HG02588 (cell line): Measurements from ENCODE around the gene MOV10L1.

ENCODE experiments used
- ATAC-seq: cut with Tn5 transposase; IDR thresholded peaks from one replicate; pipeline ENCODE4 v1.9.1; 2021; ENCODE audit warnings: mild to moderate bottlenecking, moderate library complexity; ENCODE audit not compliant: unreplicated experiment

Gene MOV10L1

DNA sequence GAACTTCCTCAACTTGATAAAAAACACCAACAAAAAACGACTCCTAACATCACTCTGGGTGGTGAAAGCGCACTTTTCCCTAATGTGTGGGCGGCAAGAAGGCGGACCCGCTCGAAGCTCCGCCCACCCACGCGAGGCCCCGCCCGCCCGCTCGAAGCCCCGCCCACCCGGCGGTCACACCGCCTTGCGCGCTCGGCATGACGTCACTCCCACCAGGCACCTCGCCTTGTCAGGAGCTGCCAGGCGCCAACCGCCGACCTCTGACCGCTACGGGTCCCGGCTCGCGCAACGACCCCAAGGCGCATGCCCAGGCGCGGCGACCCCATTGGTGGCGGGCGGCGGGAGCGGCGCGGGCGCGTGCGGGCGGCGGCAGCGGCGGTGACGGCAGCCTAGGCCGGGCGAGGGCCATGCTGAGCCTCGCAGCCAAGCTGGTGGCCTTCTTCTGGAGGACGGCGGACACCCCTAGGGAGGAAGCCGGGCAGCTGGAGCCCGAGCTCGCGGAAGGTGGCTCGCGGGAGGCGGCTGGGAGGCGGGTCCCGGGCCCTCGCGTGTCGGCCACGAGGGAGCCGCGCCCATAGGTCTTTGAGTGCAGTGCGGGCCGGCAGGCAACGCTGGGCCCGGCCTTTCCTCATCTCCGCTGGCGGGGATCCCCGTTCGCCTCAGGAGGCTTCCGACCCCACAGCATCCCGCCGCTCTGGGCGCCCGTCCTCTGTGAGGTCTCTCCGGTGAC is at the start of gene MOV10L1:
MOV10L1 (plus strand) TSS at position 325 of the 730 bp plus-strand sequence; CDS start at position 408, 83 bp downstream.
- ATAC-seq, result no peak

DNA sequence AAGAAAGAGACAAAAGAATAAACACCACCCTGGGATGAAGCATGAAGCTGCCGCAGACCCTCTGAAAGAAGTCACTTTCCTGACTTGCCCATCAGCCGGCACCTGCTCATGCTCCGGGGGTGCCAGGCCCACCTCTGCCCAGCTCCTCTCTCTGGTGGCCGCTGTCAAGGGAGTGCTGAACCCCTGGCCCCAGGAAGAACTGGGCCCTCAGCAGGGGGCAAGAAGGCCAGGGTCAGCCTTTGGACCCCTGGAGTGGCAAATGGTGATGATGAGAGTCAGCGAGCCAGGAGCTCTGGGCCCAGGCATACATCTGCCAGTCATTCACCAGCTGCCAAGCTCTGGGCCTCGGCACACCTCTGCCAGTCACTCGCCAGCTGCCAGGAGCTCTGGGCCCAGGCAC is 49.1 kb upstream of the MOV10L1 start:
- ATAC-seq, result no peak

DNA sequence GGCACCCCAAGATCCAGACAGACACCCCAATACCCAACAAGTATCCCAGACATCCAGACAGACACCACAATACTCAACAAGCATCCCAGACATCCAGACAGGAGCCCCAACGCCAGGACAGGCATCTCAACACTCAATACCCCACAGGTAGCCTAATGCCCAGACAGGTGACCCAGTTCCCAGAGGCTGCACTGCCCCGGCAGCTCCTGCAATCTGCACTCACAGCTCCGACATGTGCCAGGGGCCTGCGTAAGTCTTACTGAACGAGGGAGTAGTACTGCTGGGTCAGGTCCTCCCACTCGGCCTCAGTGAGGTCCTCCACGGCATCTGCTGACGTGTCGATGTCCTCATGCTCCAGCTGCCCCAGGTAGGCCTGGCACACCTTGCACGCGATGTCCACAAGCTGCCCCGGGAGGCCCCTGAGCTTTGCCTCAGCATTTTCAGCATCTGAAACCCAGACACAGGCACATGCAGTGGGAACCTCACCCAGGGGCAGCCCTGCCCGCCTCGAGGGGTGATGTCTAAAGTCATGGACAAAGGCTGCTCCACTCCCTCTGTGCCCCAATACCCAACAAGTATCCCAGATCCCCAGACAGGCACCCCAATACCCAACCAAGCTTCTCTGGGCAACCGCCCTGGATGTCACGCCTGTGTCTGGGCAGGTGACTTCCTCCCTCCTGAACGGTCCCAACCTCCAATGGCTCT is 48.3 kb upstream of the MOV10L1 start:
- ATAC-seq, result no peak

DNA sequence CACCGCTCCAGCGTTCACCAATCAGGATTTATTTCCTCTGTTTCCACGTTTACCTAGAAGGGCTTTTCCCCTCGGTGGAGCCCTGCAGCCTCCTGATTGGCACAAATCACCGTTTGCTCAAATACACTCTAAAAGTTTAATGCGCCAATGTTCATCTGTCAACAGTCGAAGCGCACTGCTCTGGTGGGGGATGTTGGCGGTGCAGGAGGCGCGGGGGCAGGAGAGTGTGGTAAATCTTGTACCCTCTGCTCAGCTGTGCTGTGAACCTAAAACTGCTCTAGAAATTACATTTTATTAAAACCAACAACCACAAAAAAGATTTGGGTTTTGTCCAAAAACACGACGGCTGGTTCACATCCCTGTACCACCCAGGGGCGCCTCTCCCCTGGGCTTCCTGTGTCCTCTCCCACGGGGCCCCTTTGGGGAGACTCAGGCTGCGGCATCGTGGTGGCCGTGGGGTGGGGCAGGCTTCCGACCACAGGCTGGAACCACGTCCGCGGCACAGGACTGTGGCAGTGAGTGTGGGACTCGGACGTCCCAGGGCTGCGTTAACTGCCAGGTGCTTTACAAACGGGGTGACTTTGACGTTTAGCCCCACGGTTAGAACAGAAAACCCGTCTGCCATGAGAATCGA is 45.2 kb upstream of the MOV10L1 start:
- no peak for ATAC-seq

DNA sequence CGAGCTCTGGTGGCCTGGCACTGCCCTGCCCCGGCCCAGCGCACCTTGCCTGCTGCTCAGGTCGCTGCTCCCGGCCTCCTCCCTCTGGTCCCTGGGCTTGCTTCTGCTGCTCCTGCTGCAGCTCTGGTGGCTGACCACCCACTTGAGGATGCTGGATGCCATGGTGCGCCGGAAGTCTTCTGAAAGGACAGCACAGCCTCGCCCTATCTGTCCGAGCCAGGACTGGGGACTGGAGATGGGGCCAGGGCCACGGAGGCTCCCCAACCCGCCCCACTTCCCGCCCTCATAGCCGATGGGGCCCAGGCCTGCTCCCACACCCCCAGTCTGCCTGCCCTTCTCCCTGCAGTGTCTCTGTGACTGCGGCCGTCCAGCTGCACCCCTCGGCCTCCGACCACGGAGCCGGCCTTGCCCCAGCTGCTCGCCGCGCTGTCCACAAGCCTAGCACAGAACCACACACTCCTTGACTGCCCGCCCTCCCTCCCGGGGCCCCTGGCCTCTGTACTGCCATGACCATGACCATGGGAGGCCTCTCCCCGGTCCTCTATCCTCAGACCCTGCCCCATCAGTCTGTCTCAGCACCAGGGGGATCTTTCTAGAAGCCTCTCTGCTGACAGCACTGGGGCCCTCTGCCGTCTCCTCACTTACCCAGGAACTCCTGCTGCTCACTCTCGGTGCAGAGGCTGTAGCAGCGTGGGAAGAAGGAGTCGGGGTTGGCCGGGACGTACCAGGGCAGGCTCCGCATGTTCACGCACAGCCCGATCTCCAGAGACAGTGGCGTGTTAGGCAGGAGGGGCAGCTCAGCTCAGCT is 44.4 kb upstream of the MOV10L1 start:
- ATAC-seq, result no peak

DNA sequence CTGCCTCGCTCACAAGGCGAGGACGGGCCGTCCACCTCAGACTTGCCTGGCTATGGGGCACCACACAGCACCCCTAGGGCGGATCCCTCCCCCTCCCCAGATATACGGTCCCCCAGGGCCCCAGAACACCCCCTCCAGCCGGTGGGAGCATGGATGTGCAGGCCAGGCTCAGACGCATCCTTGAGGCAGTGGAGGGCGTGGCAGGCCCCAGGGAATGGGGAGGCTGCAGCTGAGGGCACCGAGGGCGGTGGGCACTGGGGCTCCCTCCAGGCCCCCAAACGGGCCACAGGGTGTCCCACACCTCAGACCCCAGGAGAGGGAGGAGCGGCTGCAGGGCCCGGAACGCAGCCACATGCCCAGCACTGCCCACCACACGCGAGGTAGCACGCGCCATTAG is 43.8 kb upstream of the MOV10L1 start:
- no peak for ATAC-seq

DNA sequence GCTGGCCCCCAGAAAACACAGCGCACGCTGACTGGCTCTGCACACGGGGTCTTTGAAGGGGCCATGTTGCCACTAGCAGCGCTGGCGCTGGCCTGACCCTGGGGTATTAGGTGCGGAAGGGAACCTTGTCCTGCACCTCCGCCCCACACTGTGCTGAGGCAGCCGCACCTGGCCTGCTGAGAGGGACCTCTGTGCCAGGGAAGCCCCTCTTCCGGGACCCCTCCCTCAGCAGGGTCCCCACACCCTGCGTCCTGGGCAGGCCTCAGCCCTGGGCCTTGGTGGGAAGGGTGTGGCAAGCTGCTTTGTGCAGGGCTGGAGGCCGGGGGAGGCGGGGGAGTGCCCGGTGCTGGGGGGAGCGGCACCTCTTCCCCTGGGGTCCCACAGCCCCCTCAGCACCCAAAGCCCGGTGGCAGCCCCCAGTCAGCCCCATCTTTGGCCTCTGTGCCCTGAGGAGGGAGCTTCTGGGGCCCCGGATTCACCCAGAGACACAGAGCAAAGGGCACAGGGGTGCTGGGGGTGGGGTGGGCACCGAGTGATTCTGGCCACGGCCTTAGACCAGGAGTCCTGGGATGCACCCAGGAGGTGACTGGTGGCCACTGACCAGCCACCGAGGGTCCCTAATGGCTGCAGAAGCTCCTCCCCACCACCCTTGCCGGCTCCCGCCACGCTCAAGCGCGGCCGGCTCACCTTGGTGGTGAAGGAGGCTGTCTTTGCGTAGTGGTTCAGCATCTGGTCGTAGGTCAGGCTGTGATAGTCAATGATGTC is 43.1 kb upstream of the MOV10L1 start:
- no peak for ATAC-seq

DNA sequence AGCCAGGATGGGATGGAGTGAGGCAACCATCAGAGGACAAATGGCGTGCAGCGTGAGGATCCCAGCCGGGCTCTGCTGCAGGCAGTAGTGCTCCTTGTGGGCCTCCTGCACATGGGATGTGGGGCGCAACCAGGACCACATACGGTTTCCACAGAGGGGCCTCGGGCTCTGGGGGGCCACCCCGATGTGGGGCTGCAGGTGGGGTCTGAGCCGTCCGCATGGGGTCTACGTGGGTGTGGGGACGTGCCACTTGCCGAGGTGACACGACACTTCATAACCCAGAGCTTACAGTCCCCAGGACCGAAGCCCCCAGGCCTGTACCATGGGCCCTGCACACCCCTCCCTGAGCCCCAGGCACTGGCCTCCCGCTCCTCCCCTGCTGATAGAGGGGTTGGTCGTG is 42.5 kb upstream of the MOV10L1 start:
- ATAC-seq, result no peak

DNA sequence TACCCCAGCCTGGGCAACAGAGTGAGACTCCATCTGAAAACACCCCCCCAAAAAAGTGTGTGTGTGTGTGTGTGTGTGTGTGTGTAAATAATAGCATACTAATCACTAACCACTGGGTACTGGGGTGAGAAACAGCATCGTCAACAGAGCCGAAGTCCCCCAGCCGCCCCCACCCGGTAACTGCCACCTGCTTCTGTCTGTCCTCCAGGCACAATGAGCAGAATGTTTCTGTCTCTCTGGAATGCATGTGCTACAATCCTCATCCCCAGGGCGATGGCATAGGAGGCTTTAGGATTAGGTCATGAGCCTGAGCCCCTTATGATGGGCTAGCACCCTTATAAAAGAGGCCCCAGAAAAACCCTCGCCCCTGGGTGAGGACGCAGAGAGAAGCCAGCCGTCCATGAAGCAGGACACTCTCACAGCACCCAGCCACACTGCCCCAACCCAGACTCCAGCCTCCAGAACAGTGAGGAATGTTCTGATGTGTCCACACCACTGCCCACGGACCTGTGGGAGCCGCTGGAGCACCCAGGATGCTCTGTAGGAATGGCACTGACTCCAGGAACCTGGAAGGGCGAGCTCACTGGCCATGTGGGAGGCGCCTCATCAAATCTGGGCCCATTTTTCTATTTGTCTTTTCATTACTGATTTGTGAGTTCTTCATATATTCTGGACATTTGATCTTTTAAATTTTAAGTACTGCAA is 41.6 kb upstream of the MOV10L1 start:
- no peak for ATAC-seq

DNA sequence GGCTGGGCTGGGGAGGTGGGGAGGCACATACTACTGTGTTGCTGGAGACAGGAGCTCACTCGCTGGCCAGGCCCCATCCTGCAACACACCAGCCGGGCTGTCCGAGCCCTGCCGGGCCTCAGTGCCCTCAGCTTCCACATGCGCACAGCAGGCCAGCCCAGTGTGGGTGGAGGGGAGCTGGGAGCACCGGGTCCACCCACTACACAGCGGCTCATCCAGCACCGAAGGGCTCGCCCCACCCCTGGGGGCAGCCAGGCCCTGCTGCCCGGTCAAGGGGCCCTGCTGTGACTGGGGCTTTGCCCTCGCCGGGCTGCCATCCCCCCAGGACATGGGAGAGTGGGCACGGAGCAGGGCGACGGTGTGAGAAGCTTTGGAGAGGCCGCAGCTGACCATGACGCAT is 41.0 kb upstream of the MOV10L1 start:
- ATAC-seq, result no peak

DNA sequence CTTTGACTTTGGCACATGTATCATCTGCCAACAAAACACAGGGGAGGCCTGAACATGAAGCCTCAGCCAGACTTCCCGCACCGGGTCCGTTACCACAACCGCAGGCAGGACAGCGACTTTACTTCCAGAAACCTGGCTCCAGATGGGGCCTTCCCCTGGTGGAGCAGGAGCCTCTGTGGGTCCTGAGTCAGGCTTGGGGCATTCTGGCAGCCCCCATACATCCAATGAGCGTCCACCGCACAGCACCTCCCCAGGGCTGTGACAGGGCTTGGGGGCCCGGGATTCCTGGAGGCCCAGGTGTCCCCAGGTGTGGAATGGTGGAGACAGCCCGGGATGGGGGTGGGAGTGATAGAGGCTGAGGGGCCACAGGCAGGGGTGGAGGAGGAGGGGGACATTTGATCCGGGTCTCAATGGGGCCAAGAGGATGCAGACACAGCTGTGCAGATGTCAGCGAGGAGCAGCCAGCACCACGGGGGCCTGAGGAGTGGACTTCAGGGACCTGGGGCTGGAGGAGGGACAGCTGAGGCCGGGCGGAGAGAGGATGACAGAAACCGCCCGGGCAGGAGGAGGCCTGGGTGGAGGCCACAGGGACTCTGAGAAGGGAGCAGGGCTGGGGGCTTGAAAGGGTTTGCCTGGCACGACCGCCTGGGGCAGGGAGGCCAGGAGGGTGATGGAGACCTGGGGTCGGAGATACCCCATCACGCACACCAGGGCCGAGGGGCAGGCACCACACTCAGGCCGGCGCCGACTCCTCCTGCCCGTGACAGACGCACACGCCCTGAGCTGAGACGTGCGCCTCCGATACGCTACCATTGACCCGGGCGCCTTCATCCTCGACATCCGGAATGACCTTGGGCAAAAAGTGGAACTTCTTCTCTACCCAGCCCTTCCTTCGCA is 40.3 kb upstream of the MOV10L1 start:
- no peak for ATAC-seq

DNA sequence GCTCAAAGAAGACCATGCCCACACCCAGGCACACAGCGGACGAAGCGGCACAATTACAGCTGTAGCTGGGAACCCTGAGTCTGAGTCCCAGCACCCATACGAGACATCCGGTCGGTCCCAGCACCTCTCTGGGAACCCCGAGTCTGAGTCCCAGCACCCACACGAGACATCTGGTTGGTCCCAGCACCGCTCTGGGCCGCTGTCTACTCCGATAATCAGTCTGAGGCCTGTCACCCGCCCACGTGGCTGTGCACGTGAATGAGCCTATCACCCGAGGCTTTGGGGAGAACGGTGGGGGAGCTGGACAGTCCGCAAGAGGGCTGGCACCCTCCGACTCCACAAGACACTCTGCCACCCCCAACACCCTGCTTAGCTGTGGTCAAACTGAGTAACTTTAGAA is 37.9 kb upstream of the MOV10L1 start:
- no peak for ATAC-seq

DNA sequence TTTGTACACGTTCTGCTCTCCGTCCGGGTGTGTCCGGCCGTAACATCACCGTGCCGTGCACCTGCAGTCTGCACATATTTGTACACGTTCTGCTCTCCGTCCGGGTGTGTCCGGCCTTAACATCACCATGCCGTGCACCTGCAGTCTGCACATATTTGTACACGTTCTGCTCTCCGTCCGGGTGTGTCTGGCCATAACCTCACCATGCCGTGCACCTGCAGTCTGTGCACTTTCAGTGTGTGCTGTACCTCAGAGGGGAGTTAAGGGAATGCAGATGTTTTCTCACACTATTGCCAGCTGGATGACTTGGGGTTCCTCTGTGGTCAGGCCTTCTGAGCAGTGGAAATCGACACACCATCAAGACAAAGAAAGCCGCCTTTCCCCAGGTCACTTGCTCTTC is 35.9 kb upstream of the MOV10L1 start:
- no peak for ATAC-seq

DNA sequence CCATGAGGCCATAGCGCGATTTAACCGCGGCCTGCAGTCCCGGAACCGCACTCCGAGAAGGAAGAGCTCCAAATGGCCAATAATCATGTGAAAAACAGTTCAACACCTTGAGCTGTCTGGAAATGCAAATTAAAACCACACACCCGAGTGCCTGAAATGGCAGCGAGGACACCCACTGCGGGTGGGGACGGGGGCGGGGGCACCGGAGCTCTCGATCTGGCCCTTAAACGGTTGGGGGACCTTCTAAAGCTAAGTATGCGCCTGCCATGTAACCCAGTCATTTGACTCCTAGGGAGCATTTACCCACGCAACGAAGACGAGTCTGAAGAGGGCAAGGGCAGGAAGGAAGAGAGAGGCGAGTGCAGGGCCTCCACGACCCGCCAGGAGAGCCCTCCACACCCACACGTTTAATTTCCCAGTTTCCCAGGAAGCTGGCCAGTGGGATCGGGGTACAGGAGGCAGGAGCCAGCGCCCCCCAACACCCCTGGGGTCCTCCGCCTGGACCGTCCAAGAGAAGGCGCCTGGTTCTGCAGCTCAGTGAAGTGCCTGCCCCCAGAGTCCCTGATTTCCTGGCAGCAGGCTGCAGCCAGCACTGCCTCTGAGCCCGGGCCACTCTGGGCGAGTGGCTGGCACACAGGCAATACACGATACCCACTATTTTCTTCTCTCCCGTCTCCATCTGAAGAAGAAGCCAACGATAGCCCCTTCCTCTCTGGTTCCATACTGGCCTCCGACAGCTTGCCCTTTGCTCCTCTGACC is 33.4 kb upstream of the MOV10L1 start:
- ATAC-seq, result no peak

DNA sequence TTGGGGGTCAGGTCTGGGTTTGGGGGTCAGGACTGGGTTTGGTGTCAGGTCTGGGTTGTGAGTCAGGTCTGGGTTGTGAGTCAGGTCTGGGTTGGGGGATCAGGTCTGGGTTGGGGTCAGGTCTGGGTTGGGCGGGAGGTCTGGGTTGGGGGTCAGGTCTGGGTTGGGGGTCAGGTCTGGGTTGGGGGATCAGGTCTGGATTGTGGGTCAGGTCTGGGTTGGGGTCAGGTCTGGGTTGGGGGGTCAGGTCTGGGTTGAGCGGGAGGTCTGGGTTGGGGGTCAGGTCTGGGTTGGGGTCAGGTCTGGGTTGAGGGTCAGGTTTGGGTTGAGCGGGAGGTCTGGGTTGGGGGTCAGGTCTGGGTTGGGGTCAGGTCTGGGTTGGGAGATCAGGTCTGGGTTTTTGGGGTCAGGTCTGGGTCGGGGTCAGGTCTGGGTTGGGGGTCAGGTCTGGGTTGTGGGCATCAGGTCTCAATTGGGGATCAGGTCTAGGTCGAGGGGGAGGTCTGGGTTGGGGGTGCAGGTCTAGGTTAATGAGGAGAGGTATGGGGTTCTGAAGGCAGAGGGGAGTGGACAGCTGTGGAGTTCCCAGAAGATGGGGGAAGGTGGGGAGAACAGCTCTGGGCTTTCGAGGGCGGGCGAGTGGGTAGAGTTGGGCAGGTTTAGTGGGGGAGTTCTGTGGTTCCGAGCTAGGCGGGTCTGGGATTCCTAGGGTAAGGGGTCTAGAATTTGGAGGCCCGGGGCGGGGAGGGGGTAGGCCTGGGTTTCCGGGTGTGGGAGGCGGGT is 32.3 kb upstream of the MOV10L1 start:
- no peak for ATAC-seq

DNA sequence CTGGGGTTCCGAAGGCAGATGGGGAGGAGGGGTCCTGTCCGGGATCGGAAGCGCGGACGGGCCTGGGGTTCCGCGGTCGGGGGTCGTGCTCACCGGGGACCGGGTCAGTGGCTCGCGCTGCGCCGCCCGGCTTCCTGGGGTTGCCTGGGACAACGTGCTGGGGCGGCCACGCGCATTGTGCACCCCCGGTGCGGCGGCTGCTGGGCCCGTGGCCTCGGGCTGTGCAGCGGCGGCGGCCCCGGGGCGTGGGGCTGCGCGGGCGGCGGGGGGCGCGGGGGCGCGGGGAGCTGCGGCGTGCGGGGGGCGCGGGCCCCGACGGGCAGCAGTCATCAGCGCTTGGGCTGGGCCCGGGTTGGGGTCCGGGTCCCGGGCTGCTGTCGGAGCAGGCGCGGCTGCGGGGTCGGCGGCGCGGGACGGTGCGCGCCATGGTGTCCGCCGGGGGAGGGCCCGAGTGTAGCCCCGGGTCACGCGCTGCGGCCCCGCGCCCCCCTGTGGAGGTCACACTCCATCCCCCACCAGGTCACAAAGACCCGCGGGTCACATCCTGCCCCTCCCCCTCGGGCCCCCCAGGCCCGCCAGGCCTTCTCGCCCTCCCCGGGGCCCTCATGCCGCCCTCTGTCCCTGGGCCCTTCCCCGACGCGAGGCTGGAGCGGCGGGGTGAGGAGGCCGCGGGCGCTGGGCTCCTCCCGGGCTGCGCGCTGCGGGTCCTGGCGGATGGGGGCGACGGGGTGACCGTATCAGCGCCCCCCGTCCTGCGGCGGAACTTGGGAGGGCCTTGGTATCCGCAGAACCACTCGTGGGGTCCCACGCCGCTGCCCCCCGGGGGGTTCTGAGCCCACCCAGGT is 31.5 kb upstream of the MOV10L1 start, which contains the start of gene TTLL8:
TTLL8 (minus strand) TSS at position 238 of the 845 bp plus-strand sequence.
- ATAC-seq, result no peak
